ENCODE measurements around the gene TUBB. TPM values are rescaled to one million over a fixed set of nuclear protein-coding genes. Genes with fewer than 3 reads are reported as not detected.

The TUBB gene
- total RNA-seq, 1 experiment from 2014 or later, result 1,719 TPM

- Histone ChIP-seq H3K79me2 (ENCODE audit: insufficient read depth, low read length) (peaks cover 2% of the 10 kb centered on the region; the same call in 1 of the 2 replicates), H3K9ac (ENCODE audit: extremely low read depth, insufficient read length, low read length) (no peak overlapping the region), H2BK15ac (ENCODE audit: low read depth, low read length) (no peak overlapping the region), H3K23ac (ENCODE audit: insufficient read length, low read depth, low read length) (no peak overlapping the region), H2BK20ac (ENCODE audit: low read depth, low read length, poor library complexity, severe bottlenecking) (no peak overlapping the region), H3K79me1 (ENCODE audit: insufficient read depth, low read depth, low read length, poor library complexity, severe bottlenecking) (no peaks in the 10 kb centered on the region), H2BK12ac (ENCODE audit: insufficient read length, low read depth, low read length) (no peak overlapping the region), H3T11ph (ENCODE audit: low read length) (no peak overlapping the region), H2BK5ac (ENCODE audit: insufficient read length, low read length) (no peak overlapping the region), H2BK120ac (ENCODE audit: low read depth, low read length, poor library complexity, severe bottlenecking) (no peak overlapping the region), H3K4me2 (ENCODE audit: insufficient read depth, insufficient read length, low read length) (no peak overlapping the region), H3K27ac (ENCODE audit: insufficient read length, low read depth, low read length) (no peak overlapping the region), H3K14ac (ENCODE audit: insufficient read depth, low read length) (no peak overlapping the region), H2AFZ (ENCODE audit: low read length) (no peak overlapping the region), H4K20me1 (ENCODE audit: control insufficient read depth, insufficient read depth, insufficient read length) (no peaks in the 10 kb centered on the region), H4K91ac (ENCODE audit: insufficient read length, low read depth, low read length) (no peak overlapping the region), H3K27me3 (ENCODE audit: insufficient read depth, low read length) (no peaks in the 10 kb centered on the region), H3K4ac (ENCODE audit: low read depth, low read length) (no peak overlapping the region), H4K8ac (replicated peaks; ENCODE audit: insufficient read length, low read depth, low read length) (no peak overlapping the region), H4K5ac (ENCODE audit: insufficient read length, low read depth, low read length) (no peak overlapping the region), H3K4me1 (ENCODE audit: insufficient read depth, low read length) (peaks cover 14% of the 10 kb centered on the region; the same call in 1 of the 2 replicates), H3K9me3 (ENCODE audit: control insufficient read depth, low read depth, low read length) (no peaks in the 10 kb centered on the region), H2AK5ac (ENCODE audit: insufficient read length, low read length) (no peak overlapping the region), H3K23me2 (ENCODE audit: insufficient read length, low read depth, low read length, poor library complexity, severe bottlenecking) (peaks cover 13% of the 10 kb centered on the region), H3K56ac (ENCODE audit: insufficient read length, low read depth, low read length) (no peak overlapping the region), H3K18ac (ENCODE audit: insufficient read length, low read depth, low read length) (no peak overlapping the region)
- no peak for DNase-seq
- Mint-ChIP-seq H3K27me3 (ENCODE audit: low read depth) (peaks cover 3% of the 10 kb centered on the region; the same call in 1 of the 2 replicates), H3K4me1 (peaks cover 58 to 62% of the 10 kb centered on the region in 2 experiments), H3K4me3 (peak overlapping the region; percentile 35 to 73; a peak in 3 of 5 replicates), H3K36me3 (ENCODE audit: insufficient read depth in 1 of 3, low read depth in 3 of 3) (peaks cover 3 to 31% (median 25%) of the 10 kb centered on the region in 3 experiments; a peak in 6 of 7 replicates), H3K27ac (peak overlapping the region; percentile 62 to 79 (median 65); a peak in 3 of 7 replicates), H3K9me3 (no peaks in the 10 kb centered on the region; a peak in 1 of 5 replicates)
- no CpG with 5 or more reads among the region's 4 CpGs for WGBS (ENCODE audit: extremely low coverage, insufficient read length, low lambda C conversion rate)
- TF ChIP-seq, protein P1, sequence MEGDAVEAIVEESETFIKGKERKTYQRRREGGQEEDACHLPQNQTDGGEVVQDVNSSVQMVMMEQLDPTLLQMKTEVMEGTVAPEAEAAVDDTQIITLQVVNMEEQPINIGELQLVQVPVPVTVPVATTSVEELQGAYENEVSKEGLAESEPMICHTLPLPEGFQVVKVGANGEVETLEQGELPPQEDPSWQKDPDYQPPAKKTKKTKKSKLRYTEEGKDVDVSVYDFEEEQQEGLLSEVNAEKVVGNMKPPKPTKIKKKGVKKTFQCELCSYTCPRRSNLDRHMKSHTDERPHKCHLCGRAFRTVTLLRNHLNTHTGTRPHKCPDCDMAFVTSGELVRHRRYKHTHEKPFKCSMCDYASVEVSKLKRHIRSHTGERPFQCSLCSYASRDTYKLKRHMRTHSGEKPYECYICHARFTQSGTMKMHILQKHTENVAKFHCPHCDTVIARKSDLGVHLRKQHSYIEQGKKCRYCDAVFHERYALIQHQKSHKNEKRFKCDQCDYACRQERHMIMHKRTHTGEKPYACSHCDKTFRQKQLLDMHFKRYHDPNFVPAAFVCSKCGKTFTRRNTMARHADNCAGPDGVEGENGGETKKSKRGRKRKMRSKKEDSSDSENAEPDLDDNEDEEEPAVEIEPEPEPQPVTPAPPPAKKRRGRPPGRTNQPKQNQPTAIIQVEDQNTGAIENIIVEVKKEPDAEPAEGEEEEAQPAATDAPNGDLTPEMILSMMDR (conservative IDR thresholded peaks at IDR 0.05), result no peak
Measured at GRCh38 chr6:30681766-30682142, 38.4 kb upstream of the TUBB start.
